ENCODE results near the gene KLHL29. TPM values are rescaled to one million over a fixed set of nuclear protein-coding genes. Genes with fewer than 3 reads are reported as not detected.

Gene KLHL29
- polyA plus RNA-seq, 2 donors: 2.1 to 3.8 TPM

- H3K9me3 ChIP-seq (ENCODE audit: control insufficient read depth in 2 of 2, insufficient read depth in 1 of 2, low read depth in 1 of 2, low read length in 1 of 2): peaks cover 0 to 3% of the 10 kb centered on the region in 2 donors
- H3K4me3 ChIP-seq (ENCODE audit: low read depth in 1 of 2, low read length in 2 of 2): no peak overlapping the region
- WGBS, 2 donors: 80 to 86% methylated on average over 8 to 9 of the region's 9 CpGs
- H3K27me3 ChIP-seq (ENCODE audit: control insufficient read depth in 1 of 2, insufficient read depth in 2 of 2, low read length in 2 of 2): no peaks in the 10 kb centered on the region
- peaks cover 5 to 9% of the 10 kb centered on the region in 2 donors for H3K4me1 ChIP-seq (ENCODE audit: control insufficient read depth in 2 of 2, insufficient read depth in 2 of 2, low read length in 1 of 2)
- H3K27ac ChIP-seq (ENCODE audit: low read depth in 2 of 2, low read length in 1 of 2): no peak overlapping the region
- H3K36me3 ChIP-seq (ENCODE audit: control insufficient read depth in 2 of 2, insufficient read depth in 2 of 2, low read length in 1 of 2): peaks cover 0 to 35% of the 10 kb centered on the region in 2 donors
Measured at GRCh38 chr2:23689891-23690290, 304.9 kb downstream of the KLHL29 start.

- peaks cover 0 to 3% of the 10 kb centered on the region in 2 donors for H3K9me3 ChIP-seq (ENCODE audit: control insufficient read depth in 2 of 2, insufficient read depth in 1 of 2, low read depth in 1 of 2, low read length in 1 of 2)
- H3K4me1 ChIP-seq (ENCODE audit: control insufficient read depth in 2 of 2, insufficient read depth in 2 of 2, low read length in 1 of 2): peaks cover 2% of the 10 kb centered on the region in 2 donors
- H3K27ac ChIP-seq (ENCODE audit: low read depth in 2 of 2, low read length in 1 of 2): no peak overlapping the region
- peaks cover 0 to 35% of the 10 kb centered on the region in 2 donors for H3K36me3 ChIP-seq (ENCODE audit: control insufficient read depth in 2 of 2, insufficient read depth in 2 of 2, low read length in 1 of 2)
- 82 to 84% methylated on average over 29 to 31 of the region's 31 CpGs for WGBS, 2 donors
- H3K27me3 ChIP-seq (ENCODE audit: control insufficient read depth in 1 of 2, insufficient read depth in 2 of 2, low read length in 2 of 2): no peaks in the 10 kb centered on the region
- no peak overlapping the region for H3K4me3 ChIP-seq (ENCODE audit: low read depth in 1 of 2, low read length in 2 of 2)
Measured at GRCh38 chr2:23690421-23691105, 305.6 kb downstream of the KLHL29 start.

GRCh38 chr2:23691106-23691470, 306.1 kb downstream of the KLHL29 start:
- Histone ChIP-seq H3K4me1 (ENCODE audit: control insufficient read depth in 2 of 2, insufficient read depth in 2 of 2, low read length in 1 of 2) (no peaks in the 10 kb centered on the region), H3K9me3 (ENCODE audit: control insufficient read depth in 2 of 2, insufficient read depth in 1 of 2, low read depth in 1 of 2, low read length in 1 of 2) (peaks cover 0 to 3% of the 10 kb centered on the region in 2 donors), H3K4me3 (ENCODE audit: low read depth in 1 of 2, low read length in 2 of 2) (no peak overlapping the region), H3K27ac (ENCODE audit: low read depth in 2 of 2, low read length in 1 of 2) (no peak overlapping the region), H3K36me3 (ENCODE audit: control insufficient read depth in 2 of 2, insufficient read depth in 2 of 2, low read length in 1 of 2) (peaks cover under 1 to 38% of the 10 kb centered on the region in 2 donors), H3K27me3 (ENCODE audit: control insufficient read depth in 1 of 2, insufficient read depth in 2 of 2, low read length in 2 of 2) (no peaks in the 10 kb centered on the region)
- 85 to 86% methylated on average over 10 of the region's 10 CpGs for WGBS, 2 donors

- Histone ChIP-seq H3K36me3 (ENCODE audit: control insufficient read depth in 2 of 2, insufficient read depth in 2 of 2, low read length in 1 of 2) (peaks cover 4 to 43% of the 10 kb centered on the region in 2 donors), H3K4me1 (ENCODE audit: control insufficient read depth in 2 of 2, insufficient read depth in 2 of 2, low read length in 1 of 2) (no peaks in the 10 kb centered on the region), H3K27me3 (ENCODE audit: control insufficient read depth in 1 of 2, insufficient read depth in 2 of 2, low read length in 2 of 2) (no peaks in the 10 kb centered on the region), H3K9me3 (ENCODE audit: control insufficient read depth in 2 of 2, insufficient read depth in 1 of 2, low read depth in 1 of 2, low read length in 1 of 2) (peaks cover 0 to 3% of the 10 kb centered on the region in 2 donors), H3K4me3 (ENCODE audit: low read depth in 1 of 2, low read length in 2 of 2) (no peak overlapping the region), H3K27ac (ENCODE audit: low read depth in 2 of 2, low read length in 1 of 2) (no peak overlapping the region)
- 96 to 97% methylated on average over 21 of the region's 21 CpGs for WGBS, 2 donors
Measured at GRCh38 chr2:23691565-23691964, 306.6 kb downstream of the KLHL29 start.

GRCh38 chr2:23692263-23692662, 307.3 kb downstream of the KLHL29 start:
- Histone ChIP-seq H3K27ac (ENCODE audit: low read depth in 2 of 2, low read length in 1 of 2) (no peak overlapping the region), H3K27me3 (ENCODE audit: control insufficient read depth in 1 of 2, insufficient read depth in 2 of 2, low read length in 2 of 2) (no peaks in the 10 kb centered on the region), H3K4me3 (ENCODE audit: low read depth in 1 of 2, low read length in 2 of 2) (no peak overlapping the region), H3K9me3 (ENCODE audit: control insufficient read depth in 2 of 2, insufficient read depth in 1 of 2, low read depth in 1 of 2, low read length in 1 of 2) (peaks cover 0 to 2% of the 10 kb centered on the region in 2 donors), H3K36me3 (ENCODE audit: control insufficient read depth in 2 of 2, insufficient read depth in 2 of 2, low read length in 1 of 2) (peaks cover 4 to 41% of the 10 kb centered on the region in 2 donors), H3K4me1 (ENCODE audit: control insufficient read depth in 2 of 2, insufficient read depth in 2 of 2, low read length in 1 of 2) (no peaks in the 10 kb centered on the region)
- WGBS, 2 donors: 93 to 95% methylated on average over 14 of the region's 14 CpGs

DNA sequence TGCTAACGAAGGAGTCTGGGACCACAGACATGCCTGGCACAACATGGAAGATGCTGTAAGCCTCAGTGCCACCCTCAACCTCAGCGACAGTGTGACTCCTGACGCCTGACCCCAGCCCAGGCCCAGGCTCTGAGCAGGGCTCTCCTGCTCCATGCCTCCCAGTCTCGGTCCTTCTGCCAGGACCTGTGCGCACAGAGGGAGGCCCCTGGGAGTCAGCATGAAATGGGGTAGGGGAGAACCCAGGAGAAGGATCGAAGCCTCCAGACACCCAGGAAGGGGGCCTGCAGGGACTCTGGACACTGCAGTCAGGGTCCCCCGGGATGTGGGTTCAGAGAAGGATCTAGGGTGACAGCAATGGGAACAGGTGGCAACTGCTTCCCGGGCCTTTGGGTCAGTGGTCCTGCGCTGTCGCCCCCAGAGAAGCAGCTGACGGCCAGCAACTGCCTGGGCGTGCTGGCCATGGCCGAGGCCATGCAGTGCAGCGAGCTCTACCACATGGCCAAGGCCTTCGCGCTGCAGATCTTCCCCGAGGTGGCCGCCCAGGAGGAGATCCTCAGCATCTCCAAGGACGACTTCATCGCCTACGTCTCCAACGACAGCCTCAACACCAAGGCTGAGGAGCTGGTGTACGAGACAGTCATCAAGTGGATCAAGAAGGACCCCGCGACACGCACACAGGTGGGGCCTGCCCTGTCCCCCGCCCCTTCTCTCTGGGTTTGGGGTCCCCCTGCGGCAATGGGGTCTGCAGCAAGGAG, 308.0 kb downstream of the KLHL29 start:
- peaks cover 0 to 1% of the 10 kb centered on the region in 2 donors for H3K4me1 ChIP-seq (ENCODE audit: control insufficient read depth in 2 of 2, insufficient read depth in 2 of 2, low read length in 1 of 2)
- no peaks in the 10 kb centered on the region for H3K27me3 ChIP-seq (ENCODE audit: control insufficient read depth in 1 of 2, insufficient read depth in 2 of 2, low read length in 2 of 2)
- H3K27ac ChIP-seq (ENCODE audit: low read depth in 2 of 2, low read length in 1 of 2): no peak overlapping the region
- 93 to 95% methylated on average over 28 of the region's 28 CpGs for WGBS, 2 donors
- H3K4me3 ChIP-seq (ENCODE audit: low read depth in 1 of 2, low read length in 2 of 2): no peak overlapping the region
- peaks cover 4 to 41% of the 10 kb centered on the region in 2 donors for H3K36me3 ChIP-seq (ENCODE audit: control insufficient read depth in 2 of 2, insufficient read depth in 2 of 2, low read length in 1 of 2)
- H3K9me3 ChIP-seq (ENCODE audit: control insufficient read depth in 2 of 2, insufficient read depth in 1 of 2, low read depth in 1 of 2, low read length in 1 of 2): no peaks in the 10 kb centered on the region

DNA sequence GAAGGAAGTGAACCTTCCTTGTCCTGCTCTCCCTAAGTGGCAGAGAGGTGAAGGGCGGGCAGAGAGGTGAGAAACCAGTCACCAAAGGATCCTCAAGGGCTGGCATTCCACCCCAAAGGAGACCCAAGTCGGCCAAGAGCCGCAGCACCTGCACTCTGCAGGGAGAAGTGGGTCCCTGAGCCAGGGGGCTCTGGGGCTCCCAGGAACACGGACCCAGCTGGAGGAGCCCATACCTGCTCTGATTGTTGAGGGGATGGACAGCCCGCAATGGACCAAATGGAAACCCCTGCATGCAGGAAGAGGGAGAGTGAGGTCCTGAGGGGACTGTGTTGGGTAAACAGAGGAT, 308.6 kb downstream of the KLHL29 start:
- Histone ChIP-seq H3K36me3 (ENCODE audit: control insufficient read depth in 2 of 2, insufficient read depth in 2 of 2, low read length in 1 of 2) (peaks cover 4 to 41% of the 10 kb centered on the region in 2 donors), H3K4me3 (ENCODE audit: low read depth in 1 of 2, low read length in 2 of 2) (no peak overlapping the region), H3K9me3 (ENCODE audit: control insufficient read depth in 2 of 2, insufficient read depth in 1 of 2, low read depth in 1 of 2, low read length in 1 of 2) (no peaks in the 10 kb centered on the region), H3K27ac (ENCODE audit: low read depth in 2 of 2, low read length in 1 of 2) (no peak overlapping the region), H3K4me1 (ENCODE audit: control insufficient read depth in 2 of 2, insufficient read depth in 2 of 2, low read length in 1 of 2) (peaks cover 0 to 3% of the 10 kb centered on the region in 2 donors), H3K27me3 (ENCODE audit: control insufficient read depth in 1 of 2, insufficient read depth in 2 of 2, low read length in 2 of 2) (no peaks in the 10 kb centered on the region)
- WGBS, 2 donors: 94 to 97% methylated on average over 5 of the region's 5 CpGs

DNA sequence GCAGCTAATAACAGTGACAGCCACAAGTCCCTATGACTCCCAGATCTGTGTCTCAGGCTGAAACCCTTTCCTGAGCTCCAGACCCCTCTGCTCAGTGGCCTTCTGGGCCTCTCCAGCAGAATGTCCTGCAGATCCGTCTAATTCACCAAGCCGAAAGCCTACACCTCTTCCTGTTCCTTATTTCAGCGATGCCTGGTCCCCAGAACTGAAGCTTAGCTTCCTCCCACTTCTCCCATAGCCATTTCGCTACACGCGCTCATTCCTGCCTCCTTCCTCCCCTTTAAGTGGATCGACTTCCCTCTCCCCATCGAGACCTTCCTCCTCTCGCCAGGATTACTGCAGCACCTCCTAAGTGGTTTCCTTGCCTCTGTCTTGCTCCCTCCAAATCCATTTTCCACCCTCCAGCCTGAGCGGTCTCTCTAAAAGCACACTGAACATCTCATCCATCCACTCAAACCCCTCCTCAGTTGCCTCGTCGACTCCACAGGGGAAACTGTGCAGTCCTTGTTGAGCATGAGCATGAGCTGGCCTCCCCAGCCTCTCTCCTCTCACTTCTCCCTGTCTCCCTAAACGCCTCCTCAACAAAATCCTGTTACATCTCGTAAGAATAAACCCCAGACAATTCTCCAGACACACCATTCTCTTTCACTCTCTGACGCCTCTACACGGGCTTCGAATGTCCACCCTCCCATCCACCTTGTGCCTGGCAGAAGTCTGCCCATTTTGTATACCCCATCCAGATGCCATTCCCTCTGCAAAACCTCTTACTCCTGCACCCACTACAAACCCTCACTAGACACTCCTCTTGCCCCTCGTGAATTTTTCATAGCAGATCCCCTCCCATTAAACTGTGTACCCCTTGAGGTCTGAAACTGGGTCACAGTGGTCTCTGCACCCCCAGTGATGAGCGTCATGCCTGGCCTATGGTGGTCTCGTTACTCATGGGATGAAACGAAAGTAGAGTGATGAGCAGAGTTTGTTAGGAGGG, 309.4 kb downstream of the KLHL29 start:
- Histone ChIP-seq H3K27me3 (ENCODE audit: control insufficient read depth in 1 of 2, insufficient read depth in 2 of 2, low read length in 2 of 2) (no peaks in the 10 kb centered on the region), H3K9me3 (ENCODE audit: control insufficient read depth in 2 of 2, insufficient read depth in 1 of 2, low read depth in 1 of 2, low read length in 1 of 2) (peaks cover 0 to 1% of the 10 kb centered on the region in 2 donors), H3K27ac (ENCODE audit: low read depth in 2 of 2, low read length in 1 of 2) (no peak overlapping the region), H3K36me3 (ENCODE audit: control insufficient read depth in 2 of 2, insufficient read depth in 2 of 2, low read length in 1 of 2) (peaks cover 4 to 36% of the 10 kb centered on the region in 2 donors), H3K4me1 (ENCODE audit: control insufficient read depth in 2 of 2, insufficient read depth in 2 of 2, low read length in 1 of 2) (peaks cover 3 to 5% of the 10 kb centered on the region in 2 donors), H3K4me3 (ENCODE audit: low read depth in 1 of 2, low read length in 2 of 2) (no peak overlapping the region)
- 85 to 86% methylated on average over 21 of the region's 21 CpGs for WGBS, 2 donors

GRCh38 chr2:23695214-23695889, 310.4 kb downstream of the KLHL29 start:
- Histone ChIP-seq H3K27me3 (ENCODE audit: control insufficient read depth in 1 of 2, insufficient read depth in 2 of 2, low read length in 2 of 2) (no peaks in the 10 kb centered on the region), H3K4me1 (ENCODE audit: control insufficient read depth in 2 of 2, insufficient read depth in 2 of 2, low read length in 1 of 2) (peaks cover 3 to 7% of the 10 kb centered on the region in 2 donors), H3K4me3 (ENCODE audit: low read depth in 1 of 2, low read length in 2 of 2) (no peak overlapping the region), H3K9me3 (ENCODE audit: control insufficient read depth in 2 of 2, insufficient read depth in 1 of 2, low read depth in 1 of 2, low read length in 1 of 2) (peaks cover 0 to 1% of the 10 kb centered on the region in 2 donors), H3K27ac (ENCODE audit: low read depth in 2 of 2, low read length in 1 of 2) (no peak overlapping the region), H3K36me3 (ENCODE audit: control insufficient read depth in 2 of 2, insufficient read depth in 2 of 2, low read length in 1 of 2) (peaks cover 8 to 33% of the 10 kb centered on the region in 2 donors)
- WGBS, 2 donors: 93 to 94% methylated on average over 24 of the region's 24 CpGs
